VCaP (cell line): ENCODE results near the gene ODAD3.
"Not testable (repeated sequence)": the region's sequence is repeated elsewhere in the genome, so short reads cannot be mapped to it uniquely, and the experiment has no call there.

Experiments
- H3K27ac ChIP-seq: fragments of 450-650 bp; 2 replicates; pipeline ENCODE4 v1.5.1; 2017
- TF ChIP-seq, protein P1 (sequence below): fragments of 450-650 bp; conservative IDR thresholded peaks from 2 replicates; pipeline ENCODE4 v1.5.1; 2017; ENCODE audit warnings: mild to moderate bottlenecking, moderate library complexity

Gene ODAD3

DNA sequence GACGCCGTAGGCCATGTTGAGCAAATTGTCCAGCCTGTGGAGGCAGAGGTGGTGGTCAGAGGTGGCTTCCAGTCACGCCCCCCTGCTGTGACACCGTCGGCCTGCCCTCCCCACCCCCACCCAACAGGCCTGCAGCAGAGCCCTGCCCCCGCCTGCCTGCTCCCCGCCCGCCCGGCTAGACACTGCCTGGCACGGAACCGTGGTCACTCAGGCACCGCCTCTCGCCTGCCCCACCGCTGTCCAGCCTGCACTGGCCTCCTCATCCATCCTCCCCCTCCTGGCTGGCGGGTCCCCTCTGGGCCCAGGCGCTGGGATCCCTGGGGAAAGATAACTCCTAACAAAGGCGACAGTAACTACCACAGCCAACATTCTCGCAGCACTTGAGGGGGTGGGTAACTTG, 22.2 kb upstream of the ODAD3 start:
- H3K27ac ChIP-seq, result no peak overlapping the region
- TF ChIP-seq, protein P1, sequence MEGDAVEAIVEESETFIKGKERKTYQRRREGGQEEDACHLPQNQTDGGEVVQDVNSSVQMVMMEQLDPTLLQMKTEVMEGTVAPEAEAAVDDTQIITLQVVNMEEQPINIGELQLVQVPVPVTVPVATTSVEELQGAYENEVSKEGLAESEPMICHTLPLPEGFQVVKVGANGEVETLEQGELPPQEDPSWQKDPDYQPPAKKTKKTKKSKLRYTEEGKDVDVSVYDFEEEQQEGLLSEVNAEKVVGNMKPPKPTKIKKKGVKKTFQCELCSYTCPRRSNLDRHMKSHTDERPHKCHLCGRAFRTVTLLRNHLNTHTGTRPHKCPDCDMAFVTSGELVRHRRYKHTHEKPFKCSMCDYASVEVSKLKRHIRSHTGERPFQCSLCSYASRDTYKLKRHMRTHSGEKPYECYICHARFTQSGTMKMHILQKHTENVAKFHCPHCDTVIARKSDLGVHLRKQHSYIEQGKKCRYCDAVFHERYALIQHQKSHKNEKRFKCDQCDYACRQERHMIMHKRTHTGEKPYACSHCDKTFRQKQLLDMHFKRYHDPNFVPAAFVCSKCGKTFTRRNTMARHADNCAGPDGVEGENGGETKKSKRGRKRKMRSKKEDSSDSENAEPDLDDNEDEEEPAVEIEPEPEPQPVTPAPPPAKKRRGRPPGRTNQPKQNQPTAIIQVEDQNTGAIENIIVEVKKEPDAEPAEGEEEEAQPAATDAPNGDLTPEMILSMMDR, result no peak

DNA sequence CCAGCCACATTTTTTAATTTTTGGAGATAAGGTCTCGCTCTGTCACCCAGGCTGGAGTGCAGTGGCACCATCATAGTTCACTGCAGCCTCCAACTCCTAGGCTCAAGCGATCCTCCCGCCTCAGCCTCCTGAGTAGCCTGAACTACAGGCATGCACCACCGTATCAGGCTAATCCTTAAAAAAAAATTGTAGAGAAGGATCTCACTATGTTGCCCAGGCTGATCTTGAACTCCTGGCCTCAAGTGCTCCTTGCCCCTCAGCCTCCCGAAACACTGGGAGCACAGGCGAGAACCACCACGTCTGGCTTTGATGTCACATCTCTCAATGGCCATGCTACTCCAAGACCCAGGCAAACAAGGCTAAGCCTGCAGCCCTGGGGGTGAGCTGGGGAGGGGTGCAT, 21.7 kb upstream of the ODAD3 start:
- TF ChIP-seq, protein P1, result no peak

GRCh38 chr19:11455233-11455554, 20.3 kb upstream of the ODAD3 start:
- H3K27ac ChIP-seq, result not testable (repeated sequence)

More for the DNA sequence above, 21.7 kb upstream of the ODAD3 start:
- H3K27ac ChIP-seq, result no peak overlapping the region

DNA sequence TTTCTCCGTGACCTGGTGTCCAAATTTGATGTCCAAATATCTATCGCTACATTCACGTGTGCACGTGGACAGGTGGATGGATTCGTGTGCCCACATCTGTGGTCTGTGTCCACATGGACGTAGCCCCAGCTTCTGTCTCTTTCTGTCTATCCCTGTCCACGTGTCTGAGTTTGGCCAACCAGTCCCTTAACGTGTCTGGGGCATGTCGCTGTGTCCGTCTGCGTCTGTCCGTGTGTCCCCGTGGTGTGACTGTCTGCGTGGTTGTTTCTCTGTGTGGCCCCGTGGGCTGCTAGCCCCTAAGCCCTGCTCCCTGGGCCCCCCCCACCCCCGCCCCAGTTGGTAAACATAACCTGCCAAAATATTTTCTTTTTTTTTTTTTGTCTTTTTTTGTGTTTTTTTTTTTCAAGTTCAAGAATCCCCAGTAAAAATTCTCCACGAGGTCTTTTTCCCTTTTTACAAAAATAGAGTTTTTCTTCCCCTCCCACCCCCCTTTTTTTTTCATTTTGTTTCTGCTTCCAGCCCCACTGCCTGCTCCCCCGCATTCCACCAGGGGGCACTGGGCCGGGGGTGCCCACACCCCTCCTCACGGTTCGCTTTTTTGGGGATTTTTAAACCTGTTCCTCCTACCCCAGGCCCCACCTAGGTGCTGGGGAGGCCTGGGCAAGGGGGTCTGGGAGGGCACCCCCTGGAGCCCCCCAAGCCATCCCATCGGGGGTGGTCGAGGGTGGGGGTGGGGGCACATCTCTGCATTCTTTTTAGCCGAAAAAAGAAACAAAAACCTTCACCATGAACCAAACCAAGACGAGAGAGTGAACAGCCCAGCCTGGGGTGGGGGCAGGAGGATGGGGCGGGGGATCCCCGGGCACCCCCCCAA, 18.8 kb upstream of the ODAD3 start:
- TF ChIP-seq, protein P1, result 0 out of 2 replicates have a peak, but pooled peaks have one; percentile 9
- no peak overlapping the region for H3K27ac ChIP-seq

GRCh38 chr19:11452620-11453310, 17.8 kb upstream of the ODAD3 start:
- no peak overlapping the region for H3K27ac ChIP-seq
- TF ChIP-seq, protein P1, result no peak

DNA sequence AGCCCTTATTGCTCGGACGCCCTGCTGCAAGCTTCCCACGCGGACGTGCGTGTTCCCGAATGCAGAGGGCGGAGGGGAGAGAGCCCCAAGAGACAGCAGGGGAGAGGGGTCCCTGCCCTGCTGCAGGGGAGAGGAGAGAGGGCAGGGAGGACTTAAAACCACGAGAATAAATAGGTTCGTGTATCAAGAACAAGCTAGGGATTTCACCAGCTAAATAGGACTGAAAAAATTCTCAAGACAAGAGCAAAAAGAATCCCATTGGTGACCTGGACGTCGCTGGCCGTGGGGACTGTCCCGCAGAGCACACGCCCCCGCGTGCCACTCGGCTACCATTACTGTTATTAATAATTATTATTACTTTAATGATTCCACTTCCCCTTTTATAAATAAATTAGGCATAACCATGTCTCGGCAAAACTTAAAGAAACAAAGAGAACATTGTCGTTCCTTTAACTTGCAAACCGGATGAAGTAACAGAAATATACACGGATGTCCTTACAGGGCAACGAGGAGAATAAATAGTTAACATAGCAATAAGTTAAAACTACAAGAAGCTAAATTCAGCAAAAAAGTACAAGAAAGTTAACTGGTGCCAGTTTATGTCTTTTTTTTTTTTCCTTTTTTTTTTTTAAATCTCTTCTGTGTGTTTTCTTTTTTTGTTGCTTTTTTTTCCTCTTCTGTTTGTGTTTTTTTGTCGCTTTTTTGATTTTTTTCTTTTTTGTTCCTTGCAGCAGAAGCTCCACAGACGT, 17.1 kb upstream of the ODAD3 start:
- TF ChIP-seq, protein P1, result no peak
- H3K27ac ChIP-seq, result no peak overlapping the region

GRCh38 chr19:11451327-11451870, 16.5 kb upstream of the ODAD3 start:
- H3K27ac ChIP-seq, result no peak overlapping the region

More at GRCh38 chr19:11451327-11451870, 16.5 kb upstream of the ODAD3 start:
- TF ChIP-seq, protein P1, result no peak
